DOHH2 (cell line): ENCODE measurements around the gene MRPL30.

Source experiments
- H3F3A ChIP-seq: fragments of 200-600 bp; sonication (generic), shearing (Covaris generic); 2 replicates; pipeline ENCODE4 v1.6.0; 2016; ENCODE audit warnings: antibody characterized with exemption, mild to moderate bottlenecking; ENCODE audit not compliant: control insufficient read depth, insufficient read depth
- H3K27ac ChIP-seq: fragments of 200-600 bp; sonication (generic); 2 replicates; pipeline ENCODE4 v1.5.1; 2014; ENCODE audit warnings: low read depth, mild to moderate bottlenecking, low read length, moderate library complexity
- H3K27me3 ChIP-seq: fragments of 200-600 bp; sonication (generic); 2 replicates; pipeline ENCODE4 v1.6.1; 2014; ENCODE audit warnings: mild to moderate bottlenecking, low read length, mixed read lengths; ENCODE audit not compliant: control insufficient read depth
- H3K36me3 ChIP-seq: fragments of 200-600 bp; sonication (generic); 2 replicates; pipeline ENCODE4 v1.6.1; 2014; ENCODE audit warnings: mild to moderate bottlenecking, low read length, moderate library complexity, mixed read lengths; ENCODE audit not compliant: control insufficient read depth
- H3K4me1 ChIP-seq: fragments of 200-600 bp; sonication (generic); 2 replicates; pipeline ENCODE4 v1.6.1; 2014; ENCODE audit warnings: mild to moderate bottlenecking, low read length, mixed read lengths; ENCODE audit not compliant: control insufficient read depth
- H3K4me2 ChIP-seq: fragments of 200-600 bp; sonication (generic); 2 replicates; pipeline ENCODE4 v1.6.0; 2014; ENCODE audit warnings: mild to moderate bottlenecking, low read length, moderate library complexity
- H3K4me3 ChIP-seq: fragments of 200-600 bp; sonication (generic); 2 replicates; pipeline ENCODE4 v1.5.1; 2014; ENCODE audit warnings: mild to moderate bottlenecking, low read length, mixed read lengths
- H3K79me2 ChIP-seq: fragments of 200-600 bp; sonication (generic); 2 replicates; pipeline ENCODE4 v1.6.1; 2014; ENCODE audit warnings: mild to moderate bottlenecking, low read length, mixed read lengths; ENCODE audit not compliant: control insufficient read depth
- H3K9me2 ChIP-seq: fragments of 200-600 bp; sonication (generic); replicated peaks from 2 replicates; pipeline ENCODE4 v1.6.1; 2014; ENCODE audit warnings: mild to moderate bottlenecking, low read length, mixed read lengths; ENCODE audit not compliant: control insufficient read depth
- H3K9me3 ChIP-seq: fragments of 200-600 bp; sonication (generic); 2 replicates; pipeline ENCODE4 v1.6.1; 2014; ENCODE audit warnings: antibody characterized with exemption, low read length, mixed read lengths; ENCODE audit not compliant: control insufficient read depth, insufficient read depth
- H4K20me1 ChIP-seq: fragments of 200-600 bp; sonication (generic); 2 replicates; pipeline ENCODE4 v1.6.0; 2014; ENCODE audit warnings: low read depth, mild to moderate bottlenecking, antibody characterized with exemption, low read length, moderate library complexity; ENCODE audit not compliant: control insufficient read depth, insufficient read depth
- CTCF ChIP-seq: fragments of 200-600 bp; sonication (generic); IDR thresholded peaks from one replicate; pipeline ENCODE4 v1.5.1; 2014; ENCODE audit warnings: antibody characterized with exemption, mild to moderate bottlenecking, low read depth, low read length; ENCODE audit not compliant: poor library complexity, severe bottlenecking
- EZH2phosphoT487 ChIP-seq: fragments of 200-600 bp; sonication (generic); IDR thresholded peaks from 2 replicates; pipeline ENCODE4 v1.6.1; 2017; ENCODE audit warnings: borderline replicate concordance, mild to moderate bottlenecking, antibody characterized with exemption, low read length, moderate library complexity, mixed read lengths

Gene MRPL30

DNA sequence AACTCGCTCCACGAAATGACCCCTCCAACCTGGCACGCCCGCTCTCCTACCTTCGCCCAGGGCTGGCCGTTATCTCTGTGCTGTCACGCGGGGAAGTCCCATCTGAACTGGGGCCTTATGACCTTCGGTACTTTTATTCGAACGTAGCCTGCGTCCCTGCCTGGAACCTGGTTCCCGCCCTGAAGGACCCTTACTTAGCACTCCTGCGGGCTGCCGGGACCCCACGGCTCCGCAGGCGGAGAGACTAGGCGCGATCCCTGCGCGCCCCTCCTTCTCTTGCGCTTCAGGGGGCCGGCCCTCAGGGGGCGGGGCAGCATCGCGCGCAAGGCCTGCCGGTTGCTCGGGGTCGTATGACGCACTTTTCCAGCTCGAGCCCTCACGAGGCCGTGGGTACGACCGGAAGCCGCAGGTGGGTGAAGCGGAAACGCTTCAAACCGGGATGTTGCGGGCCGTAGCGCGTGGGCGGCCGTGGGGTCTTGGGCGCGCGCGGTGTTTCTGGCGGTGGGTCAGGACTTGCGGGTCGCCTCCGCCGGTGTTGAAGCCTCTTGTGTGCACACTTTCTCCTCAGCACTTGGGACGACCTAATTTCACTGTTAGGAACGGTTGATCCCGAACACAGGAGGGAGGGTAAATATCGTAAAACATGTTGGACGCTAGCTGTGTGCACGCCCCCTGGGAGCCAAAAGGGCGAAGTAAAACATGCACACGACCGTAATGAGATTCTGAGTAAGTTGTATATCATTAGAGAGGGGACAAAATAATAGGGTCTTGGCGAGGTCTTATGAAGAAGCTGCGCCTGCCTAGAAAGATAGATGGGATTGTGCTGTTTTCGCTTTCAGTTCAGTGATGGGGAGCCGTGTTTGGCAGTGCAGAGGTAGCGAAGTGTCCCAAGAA is 26.1 kb upstream of the MRPL30 start, which contains the start of the genes LIPT1 and TSGA10:
Gene LIPT1, plus strand, starts transcription at position 325 of the 894 bp plus-strand sequence. CDS start 6,991 bp downstream, outside the sequence.
Gene TSGA10, minus strand, starts transcription at position 300 of the 894 bp plus-strand sequence. CDS start 45,503 bp downstream, outside the sequence.
- H3K9me2 ChIP-seq = no peaks in the 10 kb centered on the region
- peaks cover 23% of the 10 kb centered on the region for H3K36me3 ChIP-seq
- H3K4me1 ChIP-seq = peaks cover 45% of the 10 kb centered on the region

GRCh38 chr2:99156891-99157290 is 24.1 kb upstream of the MRPL30 start:
- Histone ChIP-seq H3K36me3 (peaks cover 24% of the 10 kb centered on the region), H3K9me3 (no peaks in the 10 kb centered on the region), H3K4me2 (peak overlapping the region; percentile 97), H3K27ac (peak overlapping the region; percentile 4; the same call in 1 of the 2 replicates), H3F3A (no peaks in the 10 kb centered on the region), H3K4me3 (peak overlapping the region; percentile 88; the same call in 1 of the 2 replicates), H3K27me3 (no peaks in the 10 kb centered on the region), H4K20me1 (no peaks in the 10 kb centered on the region), H3K79me2 (peaks cover 33% of the 10 kb centered on the region), H3K4me1 (peaks cover 45% of the 10 kb centered on the region), H3K9me2 (no peaks in the 10 kb centered on the region)
- TF ChIP-seq CTCF (no peak), EZH2phosphoT487 (no peak)

More for the DNA sequence above, 26.1 kb upstream of the MRPL30 start, which contains the start of the genes LIPT1 and TSGA10:
- TF ChIP-seq EZH2phosphoT487 = no peak
- peak; percentile 32 for TF ChIP-seq CTCF
- no peaks in the 10 kb centered on the region for H3K27me3 ChIP-seq
- peak within 1 kb of the TSS; percentile 88 for H3K4me3 ChIP-seq
- H3K79me2 ChIP-seq = peaks cover 33% of the 10 kb centered on the region
- peak within 1 kb of the TSS; percentile 72 for H3K27ac ChIP-seq
- H4K20me1 ChIP-seq = no peaks in the 10 kb centered on the region
- no peaks in the 10 kb centered on the region for H3K9me3 ChIP-seq
- peak within 1 kb of the TSS; percentile 97 for H3K4me2 ChIP-seq
- H3F3A ChIP-seq = no peaks in the 10 kb centered on the region

GRCh38 chr2:99158599-99158998 is 22.4 kb upstream of the MRPL30 start:
- H4K20me1 ChIP-seq = no peaks in the 10 kb centered on the region
- H3K4me3 ChIP-seq = no peak overlapping the region
- peaks cover 30% of the 10 kb centered on the region for H3K4me1 ChIP-seq
- no peaks in the 10 kb centered on the region for H3F3A ChIP-seq
- H3K9me2 ChIP-seq = no peaks in the 10 kb centered on the region
- H3K79me2 ChIP-seq = peaks cover 26% of the 10 kb centered on the region
- no peak overlapping the region for H3K27ac ChIP-seq
- no peak overlapping the region for H3K4me2 ChIP-seq
- TF ChIP-seq CTCF (peak; percentile 35), EZH2phosphoT487 (no peak)
- no peaks in the 10 kb centered on the region for H3K9me3 ChIP-seq
- peaks cover 27% of the 10 kb centered on the region for H3K36me3 ChIP-seq
- H3K27me3 ChIP-seq = no peaks in the 10 kb centered on the region
